Suprapubic skin (tissue), 4 donors: ENCODE data around the gene RCL1. TPM values are rescaled to one million over a fixed set of nuclear protein-coding genes. Genes with fewer than 3 reads are reported as not detected.

Experiments used
- DNase-seq, 2 donors: peaks; one replicate each; pipeline ENCODE4 v3.0.0-alpha.2; 2019; ENCODE audit warnings: low spot score in 2 of 2
- H3K27ac ChIP-seq: fragments of 200-600 bp; sonication (generic); one replicate; pipeline ENCODE4 v1.5.1; 2019
- H3K27me3 ChIP-seq: fragments of 200-600 bp; sonication (generic); one replicate; pipeline ENCODE4 v1.5.1; 2019
- H3K36me3 ChIP-seq: fragments of 200-600 bp; sonication (generic); one replicate; pipeline ENCODE4 v1.5.1; 2019
- H3K4me1 ChIP-seq: fragments of 200-600 bp; sonication (generic); one replicate; pipeline ENCODE4 v1.5.1; 2019
- H3K4me3 ChIP-seq: fragments of 200-600 bp; sonication (generic); one replicate; pipeline ENCODE4 v1.5.1; 2019; ENCODE audit warnings: mild to moderate bottlenecking
- H3K9me3 ChIP-seq: fragments of 200-600 bp; sonication (generic); one replicate; pipeline ENCODE4 v1.5.1; 2019
- CTCF ChIP-seq, 2 donors: fragments of 200-600 bp in 1 of 2; fragments of 450-650 bp in 1 of 2; sonication (generic) in 1 of 2; IDR thresholded peaks; one replicate each; pipeline ENCODE4 v1.5.1; 2016 to 2019; ENCODE audit warnings: antibody characterized with exemption in 2 of 2, mild to moderate bottlenecking in 1 of 2, moderate library complexity in 1 of 2
- EP300 ChIP-seq: sonication (generic); formaldehyde crosslinking; IDR thresholded peaks from one replicate; pipeline ENCODE4 v1.6.1; 2017; ENCODE audit warnings: antibody characterized with exemption
- POLR2A ChIP-seq, 2 donors: fragments of 450-650 bp; IDR thresholded peaks; one replicate each; pipeline ENCODE4 v1.6.1; 2017; ENCODE audit warnings: antibody characterized with exemption in 2 of 2, mild to moderate bottlenecking in 2 of 2, moderate library complexity in 2 of 2
- POLR2AphosphoS5 ChIP-seq, 3 donors: sonication (generic); formaldehyde crosslinking; IDR thresholded peaks; one replicate each; pipeline ENCODE4 v1.6.1; 2017; ENCODE audit warnings: antibody characterized with exemption in 3 of 3
- WGBS: methylation state at CpG from one replicate; pipeline ENCODE4 v1.1.5; 2018; 5-methylcytosine and 5-hydroxymethylcytosine counted together
- total RNA-seq, 4 donors: library from RNA; depleted of rRNA; stranded (reverse); fragments of >200 nt; gene quantifications; one replicate each; pipeline ENCODE4 v1.1.0, GENCODE V29; 2016

RCL1 gene
- total RNA-seq, 4 donors from 2014 or later, result 44.7 to 75.7 (median 55.5) TPM

DNA sequence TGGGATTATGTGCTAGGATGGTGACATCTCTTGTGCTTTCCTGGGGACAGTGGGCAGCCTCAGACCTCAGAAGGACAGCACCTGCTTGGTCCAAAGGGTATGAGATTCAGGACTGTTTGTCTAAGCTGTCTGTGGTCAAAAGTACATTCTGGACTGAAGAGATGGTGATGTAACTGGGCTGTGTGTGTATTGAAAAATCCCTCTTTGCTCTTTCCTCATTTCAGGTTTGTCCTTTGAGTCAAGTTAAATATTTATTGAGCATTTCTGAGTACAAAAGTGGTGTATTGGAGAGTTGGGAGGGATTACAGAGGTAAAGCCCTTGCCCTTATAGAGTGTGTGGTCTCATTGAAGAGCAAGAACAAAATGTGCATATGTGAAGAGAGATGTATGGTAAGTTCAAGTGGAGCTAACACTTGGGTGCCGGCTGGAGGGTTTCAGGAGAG is 46.7 kb downstream of the RCL1 start:
- TF ChIP-seq CTCF (IDR thresholded peaks at IDR 0.05), result no peak
- TF ChIP-seq POLR2A (IDR thresholded peaks at IDR 0.05), result no peak
- TF ChIP-seq EP300, result no peak
- no peak for TF ChIP-seq POLR2AphosphoS5 (IDR thresholded peaks at IDR 0.05)
- WGBS, result 90% methylated on average over 1 of the region's 1 CpG
- peaks cover 18% of the 10 kb centered on the region for H3K36me3 ChIP-seq

DNA sequence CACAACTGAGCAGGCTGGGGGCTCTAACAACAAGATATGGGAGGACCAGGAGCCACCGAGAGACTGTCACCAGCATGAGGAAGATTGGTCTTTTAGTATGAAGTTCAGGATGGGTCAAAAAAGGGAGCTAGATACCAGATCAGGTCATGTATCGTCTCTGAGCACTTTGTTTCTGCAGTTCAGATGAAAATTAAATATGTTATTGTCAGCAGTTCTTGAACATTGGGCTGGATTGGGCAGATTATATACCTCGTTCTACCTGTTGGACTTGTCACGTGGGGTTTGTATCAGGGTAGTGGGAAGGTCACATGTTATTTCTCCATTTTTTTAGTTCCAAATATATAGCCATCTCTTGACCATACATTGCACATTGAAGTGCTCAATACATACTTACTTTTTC is 47.3 kb downstream of the RCL1 start:
- WGBS, result 74% methylated on average over 4 of the region's 4 CpGs
- no peak for DNase-seq
- peaks cover 48% of the 10 kb centered on the region for H3K4me1 ChIP-seq
- no peak overlapping the region for H3K27ac ChIP-seq
- H3K4me3 ChIP-seq, result no peak overlapping the region
- TF ChIP-seq POLR2AphosphoS5 (IDR thresholded peaks at IDR 0.05) (no peak), EP300 (no peak), CTCF (IDR thresholded peaks at IDR 0.05) (no peak), POLR2A (IDR thresholded peaks at IDR 0.05) (no peak)
- peaks cover 23% of the 10 kb centered on the region for H3K36me3 ChIP-seq
- H3K27me3 ChIP-seq, result no peaks in the 10 kb centered on the region
- H3K9me3 ChIP-seq, result no peaks in the 10 kb centered on the region

More for the DNA sequence above, 46.7 kb downstream of the RCL1 start:
- Histone ChIP-seq H3K4me1 (peaks cover 48% of the 10 kb centered on the region), H3K27me3 (no peaks in the 10 kb centered on the region), H3K9me3 (no peaks in the 10 kb centered on the region), H3K27ac (no peak overlapping the region), H3K4me3 (no peak overlapping the region)
- DNase-seq, result no peak

- Histone ChIP-seq H3K4me3 (no peak overlapping the region), H3K27ac (no peak overlapping the region), H3K9me3 (no peaks in the 10 kb centered on the region), H3K4me1 (peaks cover 32% of the 10 kb centered on the region), H3K27me3 (no peaks in the 10 kb centered on the region), H3K36me3 (peaks cover 38% of the 10 kb centered on the region)
- no peak for DNase-seq
- WGBS, result 99% methylated on average over 2 of the region's 2 CpGs
- no peak for TF ChIP-seq CTCF (IDR thresholded peaks at IDR 0.05)
- no peak for TF ChIP-seq POLR2AphosphoS5 (IDR thresholded peaks at IDR 0.05)
- TF ChIP-seq POLR2A (IDR thresholded peaks at IDR 0.05), result no peak
These were observed 49.5 kb downstream of the RCL1 start for GRCh38 chr9:4842213-4842612.

DNA sequence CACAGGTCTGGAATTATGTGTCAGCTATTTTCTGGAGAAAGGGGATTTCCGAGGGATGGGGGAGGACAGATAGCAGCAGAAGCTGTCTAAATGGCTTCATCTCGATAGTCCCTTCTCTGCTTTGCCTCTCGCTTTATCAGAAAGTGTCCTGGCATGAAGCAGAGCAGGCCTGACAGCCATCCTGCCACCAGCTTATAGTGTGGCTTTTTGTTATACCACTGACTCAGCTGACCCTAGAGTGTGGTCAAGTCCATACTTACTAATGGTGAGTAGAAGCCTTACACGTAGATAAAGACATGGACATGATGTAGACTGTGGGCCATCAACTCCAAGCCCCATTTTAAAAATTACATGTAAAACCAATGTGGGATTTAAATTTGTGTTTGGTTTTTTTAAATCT is 50.0 kb downstream of the RCL1 start:
- Histone ChIP-seq H3K4me1 (peaks cover 27% of the 10 kb centered on the region), H3K27me3 (no peaks in the 10 kb centered on the region), H3K9me3 (no peaks in the 10 kb centered on the region), H3K4me3 (no peak overlapping the region), H3K36me3 (peaks cover 43% of the 10 kb centered on the region), H3K27ac (no peak overlapping the region)
- WGBS, result 88% methylated on average over 4 of the region's 4 CpGs
- no peak for DNase-seq
- no peak for TF ChIP-seq POLR2A (IDR thresholded peaks at IDR 0.05)
- TF ChIP-seq CTCF (IDR thresholded peaks at IDR 0.05), result no peak
- no peak for TF ChIP-seq EP300
- TF ChIP-seq POLR2AphosphoS5 (IDR thresholded peaks at IDR 0.05), result no peak

- Histone ChIP-seq H3K27me3 (no peaks in the 10 kb centered on the region), H3K4me3 (no peak overlapping the region), H3K27ac (no peak overlapping the region), H3K4me1 (peaks cover 15% of the 10 kb centered on the region), H3K36me3 (peaks cover 44% of the 10 kb centered on the region), H3K9me3 (no peaks in the 10 kb centered on the region)
- 80% methylated on average over 9 of the region's 9 CpGs for WGBS
- no peak for DNase-seq
- TF ChIP-seq POLR2AphosphoS5 (IDR thresholded peaks at IDR 0.05) (no peak), EP300 (no peak), CTCF (IDR thresholded peaks at IDR 0.05) (no peak), POLR2A (IDR thresholded peaks at IDR 0.05) (no peak)
These were observed 51.5 kb downstream of the RCL1 start for GRCh38 chr9:4844056-4844838.
